ENCODE results near the gene EDDM13.
"Not testable (repeated sequence)": the region's sequence is repeated elsewhere in the genome, so short reads cannot be mapped to it uniquely, and the experiment has no call there.

- TF ChIP-seq MAFK (IDR thresholded peaks at IDR 0.05; ENCODE audit: low read depth, low read length); MAX (IDR thresholded peaks at IDR 0.05); CTCF (IDR thresholded peaks at IDR 0.05; ENCODE audit: control extremely low read depth in 1 of 3, insufficient read depth in 1 of 3, low read depth in 1 of 3, low read length in 3 of 3); RBBP5 (IDR thresholded peaks at IDR 0.05; ENCODE audit: borderline replicate concordance, low read depth, low read length); CEBPB (IDR thresholded peaks at IDR 0.05; ENCODE audit: low read depth, low read length); CHD2 (IDR thresholded peaks at IDR 0.05; ENCODE audit: low read length); SRF (IDR thresholded peaks at IDR 0.05; ENCODE audit: low read depth, low read length); BCL11A (IDR thresholded peaks at IDR 0.05; ENCODE audit: low read depth in 2 of 2, low read length in 2 of 2); GABPA (IDR thresholded peaks at IDR 0.05; ENCODE audit: borderline replicate concordance, insufficient read depth, low read length); CBX8 (IDR thresholded peaks at IDR 0.05; ENCODE audit: borderline replicate concordance, low read depth, low read length); ZNF274 (IDR thresholded peaks at IDR 0.05; ENCODE audit: borderline replicate concordance, extremely low read depth, low read length); CHD1 (IDR thresholded peaks at IDR 0.05; ENCODE audit: low read depth, low read length): not testable (repeated sequence)
Measured at GRCh38 chr19:56307062-56307461, 34.5 kb downstream of the EDDM13 start.
